GM12892 (cell line): ENCODE data around the gene LYSET.

Source experiments
- POLR2A ChIP-seq: IDR thresholded peaks from 2 replicates; pipeline ENCODE4 v1.6.1; 2011; ENCODE audit warnings: low read depth, low read length, control low read depth
- POLR2AphosphoS5 ChIP-seq: IDR thresholded peaks from 2 replicates; pipeline ENCODE4 v1.6.1; 2011; ENCODE audit warnings: low read depth, low read length, control low read depth
- TAF1 ChIP-seq: IDR thresholded peaks from 2 replicates; pipeline ENCODE4 v1.6.1; 2011; ENCODE audit warnings: low read depth, mild to moderate bottlenecking, control low read depth, low read length, borderline replicate concordance

DNA sequence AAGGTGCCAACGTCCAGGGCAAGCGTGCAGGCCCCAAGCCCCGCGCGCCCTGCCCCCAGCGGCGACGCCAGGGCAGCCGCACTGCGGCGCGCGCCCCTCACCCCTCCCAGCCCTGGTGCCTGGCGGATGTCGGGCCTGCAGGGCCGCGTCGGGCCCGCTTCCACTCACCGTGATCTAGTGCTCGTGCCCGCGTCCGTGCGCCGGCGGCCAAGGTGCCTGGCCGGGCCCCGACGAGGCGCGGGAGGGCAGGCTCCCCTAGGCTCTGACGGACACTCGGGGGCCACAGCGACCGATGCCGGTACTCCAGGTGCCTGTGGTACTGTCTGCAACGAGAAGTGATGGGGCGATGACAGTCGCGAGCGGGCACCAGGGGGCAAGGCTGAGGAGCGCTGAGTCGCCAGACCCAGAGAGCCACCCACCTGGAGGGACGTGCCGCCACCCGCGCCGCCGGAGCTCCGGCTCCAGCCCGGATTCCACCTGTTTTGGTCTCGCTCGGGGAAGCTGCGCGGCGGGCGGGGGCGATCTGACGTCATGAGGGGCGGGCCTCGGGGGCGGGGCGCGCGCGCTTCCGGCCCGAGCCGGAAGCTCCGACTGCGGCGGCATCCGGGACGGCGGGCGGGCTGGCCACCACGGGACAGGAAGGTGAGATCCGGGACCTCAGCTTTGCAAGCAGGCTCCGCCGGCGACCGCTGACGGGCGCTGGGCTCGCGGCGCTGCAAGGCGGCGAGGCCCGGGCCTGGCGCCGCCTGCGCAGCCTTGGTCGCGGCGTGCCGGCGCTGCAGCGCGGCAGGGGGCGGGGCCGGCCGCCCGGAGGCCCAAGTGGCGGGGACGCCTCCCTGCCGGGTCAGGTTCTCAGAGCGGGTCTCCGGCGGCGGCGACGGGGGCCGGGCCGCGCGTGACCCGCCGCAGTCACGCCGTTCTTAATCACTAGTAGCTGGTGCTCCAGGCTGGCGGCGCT is at the start of gene LYSET, which contains the start of gene MOAP1:
- peak; percentile 78; the same call in 1 of the 2 replicates for TF ChIP-seq POLR2A
- TF ChIP-seq POLR2AphosphoS5, result peak; percentile 47; the same call in 1 of the 2 replicates
- TF ChIP-seq TAF1, result 0 out of 2 replicates have a peak, but pooled peaks have one; percentile 20
